GM08714 (cell line): ENCODE measurements around the gene HRH1.
"Not testable (repeated sequence)": the region's sequence is repeated elsewhere in the genome, so short reads cannot be mapped to it uniquely, and the experiment has no call there.

Experiments used
- H3K4me3 ChIP-seq: fragments of 200-500 bp; sonication (Bioruptor generic); 2 replicates; pipeline ENCODE4 v1.5.1; 2014; ENCODE audit warnings: mild to moderate bottlenecking, low read length, inconsistent platforms
- ZNF274 ChIP-seq: IDR thresholded peaks from 2 replicates; pipeline ENCODE4 v1.6.1; 2012; ENCODE audit warnings: mild to moderate bottlenecking, low read depth, low read length

Gene HRH1

GRCh38 chr3:11172096-11172690 is 17.9 kb downstream of the HRH1 start:
- TF ChIP-seq ZNF274 = no peak
- H3K4me3 ChIP-seq = no peak overlapping the region

GRCh38 chr3:11173828-11174465 is 19.7 kb downstream of the HRH1 start:
- no peak overlapping the region for H3K4me3 ChIP-seq
- TF ChIP-seq ZNF274 = no peak

GRCh38 chr3:11178421-11178820 is 24.1 kb downstream of the HRH1 start:
- H3K4me3 ChIP-seq = no peak overlapping the region
- TF ChIP-seq ZNF274 = no peak

- not testable (repeated sequence) for H3K4me3 ChIP-seq
Observed at GRCh38 chr3:11184328-11184969, 30.2 kb downstream of the HRH1 start.

GRCh38 chr3:11185144-11185543 is 30.9 kb downstream of the HRH1 start:
- TF ChIP-seq ZNF274 = no peak

GRCh38 chr3:11185564-11186317 is 31.4 kb downstream of the HRH1 start:
- no peak overlapping the region for H3K4me3 ChIP-seq
- TF ChIP-seq ZNF274 = no peak

More at GRCh38 chr3:11185144-11185543, 30.9 kb downstream of the HRH1 start:
- H3K4me3 ChIP-seq = no peak overlapping the region

- no peak overlapping the region for H3K4me3 ChIP-seq
- TF ChIP-seq ZNF274 = no peak
Observed at GRCh38 chr3:11186318-11186692, 32.0 kb downstream of the HRH1 start.

- H3K4me3 ChIP-seq = no peak overlapping the region
Observed at GRCh38 chr3:11186771-11187191, 32.5 kb downstream of the HRH1 start.

GRCh38 chr3:11187681-11188080 is 33.4 kb downstream of the HRH1 start:
- no peak for TF ChIP-seq ZNF274
- no peak overlapping the region for H3K4me3 ChIP-seq

More at GRCh38 chr3:11186771-11187191, 32.5 kb downstream of the HRH1 start:
- no peak for TF ChIP-seq ZNF274

- no peak overlapping the region for H3K4me3 ChIP-seq
- TF ChIP-seq ZNF274 = no peak
Observed at GRCh38 chr3:11188231-11188630, 33.9 kb downstream of the HRH1 start.

- TF ChIP-seq ZNF274 = no peak
- no peak overlapping the region for H3K4me3 ChIP-seq
Observed at GRCh38 chr3:11195201-11195600, 40.9 kb downstream of the HRH1 start.

- no peak for TF ChIP-seq ZNF274
- H3K4me3 ChIP-seq = no peak overlapping the region
Observed at GRCh38 chr3:11195721-11196332, 41.5 kb downstream of the HRH1 start.

GRCh38 chr3:11197484-11197883 is 43.2 kb downstream of the HRH1 start:
- no peak overlapping the region for H3K4me3 ChIP-seq
- TF ChIP-seq ZNF274 = no peak

- no peak for TF ChIP-seq ZNF274
- H3K4me3 ChIP-seq = no peak overlapping the region
Observed at GRCh38 chr3:11198070-11198469, 43.8 kb downstream of the HRH1 start.
